Measurements from ENCODE around the gene TCEA2.

The TCEA2 gene

GRCh38 chr20:64056889-64057627 lies 5.9 kb upstream of the TCEA2 start:
- no peak for DNase-seq
- Histone ChIP-seq H3K27ac (ENCODE audit: insufficient read depth, low read length, poor library complexity, severe bottlenecking) (no peak overlapping the region), H3K4me3 (ENCODE audit: insufficient read depth, low read depth, low read length, poor library complexity, severe bottlenecking) (peak overlapping the region; percentile 24)

GRCh38 chr20:64057628-64058498 lies 5.1 kb upstream of the TCEA2 start:
- Histone ChIP-seq H3K9me3 (ENCODE audit: control insufficient read depth, low read length) (no peaks in the 10 kb centered on the region), H3K27ac (ENCODE audit: insufficient read depth, low read length, poor library complexity, severe bottlenecking) (no peak overlapping the region), H3K4me3 (ENCODE audit: insufficient read depth, low read depth, low read length, poor library complexity, severe bottlenecking) (peak overlapping the region; percentile 24), H3K27me3 (replicated peaks; ENCODE audit: control insufficient read depth, insufficient read depth, low read length, poor library complexity, severe bottlenecking) (peaks cover 4% of the 10 kb centered on the region), H3K4me1 (ENCODE audit: control insufficient read depth, insufficient read depth, low read length, poor library complexity, severe bottlenecking) (peaks cover 16% of the 10 kb centered on the region), H3K36me3 (ENCODE audit: control insufficient read depth, insufficient read depth, low read length) (no peaks in the 10 kb centered on the region)
- peak; percentile 44 to 62 (median 58) for DNase-seq

More at GRCh38 chr20:64056889-64057627, 5.9 kb upstream of the TCEA2 start:
- Histone ChIP-seq H3K9me3 (ENCODE audit: control insufficient read depth, low read length) (no peaks in the 10 kb centered on the region), H3K36me3 (ENCODE audit: control insufficient read depth, insufficient read depth, low read length) (no peaks in the 10 kb centered on the region), H3K27me3 (replicated peaks; ENCODE audit: control insufficient read depth, insufficient read depth, low read length, poor library complexity, severe bottlenecking) (peaks cover 10% of the 10 kb centered on the region), H3K4me1 (ENCODE audit: control insufficient read depth, insufficient read depth, low read length, poor library complexity, severe bottlenecking) (peaks cover 13% of the 10 kb centered on the region)

- peaks cover 4% of the 10 kb centered on the region for H3K27me3 ChIP-seq (replicated peaks; ENCODE audit: control insufficient read depth, insufficient read depth, low read length, poor library complexity, severe bottlenecking)
- H3K4me3 ChIP-seq (ENCODE audit: insufficient read depth, low read depth, low read length, poor library complexity, severe bottlenecking): no peak overlapping the region
- no peaks in the 10 kb centered on the region for H3K9me3 ChIP-seq (ENCODE audit: control insufficient read depth, low read length)
- peaks cover 21% of the 10 kb centered on the region for H3K4me1 ChIP-seq (ENCODE audit: control insufficient read depth, insufficient read depth, low read length, poor library complexity, severe bottlenecking)
- H3K36me3 ChIP-seq (ENCODE audit: control insufficient read depth, insufficient read depth, low read length): no peaks in the 10 kb centered on the region
- no peak for DNase-seq
- H3K27ac ChIP-seq (ENCODE audit: insufficient read depth, low read length, poor library complexity, severe bottlenecking): no peak overlapping the region
Measured at GRCh38 chr20:64058536-64058935, 4.5 kb upstream of the TCEA2 start.

GRCh38 chr20:64062276-64062595 lies 762 bp upstream of the TCEA2 start:
- Histone ChIP-seq H3K4me3 (ENCODE audit: insufficient read depth, low read depth, low read length, poor library complexity, severe bottlenecking) (no peak overlapping the region), H3K27me3 (replicated peaks; ENCODE audit: control insufficient read depth, insufficient read depth, low read length, poor library complexity, severe bottlenecking) (no peaks in the 10 kb centered on the region), H3K9me3 (ENCODE audit: control insufficient read depth, low read length) (no peaks in the 10 kb centered on the region), H3K36me3 (ENCODE audit: control insufficient read depth, insufficient read depth, low read length) (no peaks in the 10 kb centered on the region), H3K4me1 (ENCODE audit: control insufficient read depth, insufficient read depth, low read length, poor library complexity, severe bottlenecking) (peaks cover 50% of the 10 kb centered on the region), H3K27ac (ENCODE audit: insufficient read depth, low read length, poor library complexity, severe bottlenecking) (peak overlapping the region; percentile 51)
- no peak for DNase-seq

- H3K27me3 ChIP-seq (replicated peaks; ENCODE audit: control insufficient read depth, insufficient read depth, low read length, poor library complexity, severe bottlenecking): no peaks in the 10 kb centered on the region
- peak overlapping the region; percentile 69 for H3K4me3 ChIP-seq (ENCODE audit: insufficient read depth, low read depth, low read length, poor library complexity, severe bottlenecking)
- no peaks in the 10 kb centered on the region for H3K9me3 ChIP-seq (ENCODE audit: control insufficient read depth, low read length)
- peak overlapping the region; percentile 51 for H3K27ac ChIP-seq (ENCODE audit: insufficient read depth, low read length, poor library complexity, severe bottlenecking)
- H3K36me3 ChIP-seq (ENCODE audit: control insufficient read depth, insufficient read depth, low read length): no peaks in the 10 kb centered on the region
- no peak for DNase-seq
- H3K4me1 ChIP-seq (ENCODE audit: control insufficient read depth, insufficient read depth, low read length, poor library complexity, severe bottlenecking): peaks cover 51% of the 10 kb centered on the region
Measured at GRCh38 chr20:64063389-64064144, 569 bp downstream of the TCEA2 start.

GRCh38 chr20:64064145-64064698 lies 1.2 kb downstream of the TCEA2 start:
- Histone ChIP-seq H3K27ac (ENCODE audit: insufficient read depth, low read length, poor library complexity, severe bottlenecking) (no peak overlapping the region), H3K36me3 (ENCODE audit: control insufficient read depth, insufficient read depth, low read length) (no peaks in the 10 kb centered on the region), H3K27me3 (replicated peaks; ENCODE audit: control insufficient read depth, insufficient read depth, low read length, poor library complexity, severe bottlenecking) (no peaks in the 10 kb centered on the region), H3K4me1 (ENCODE audit: control insufficient read depth, insufficient read depth, low read length, poor library complexity, severe bottlenecking) (peaks cover 51% of the 10 kb centered on the region), H3K4me3 (ENCODE audit: insufficient read depth, low read depth, low read length, poor library complexity, severe bottlenecking) (no peak overlapping the region), H3K9me3 (ENCODE audit: control insufficient read depth, low read length) (no peaks in the 10 kb centered on the region)
- no peak for DNase-seq

- Histone ChIP-seq H3K9me3 (ENCODE audit: control insufficient read depth, low read length) (no peaks in the 10 kb centered on the region), H3K27ac (ENCODE audit: insufficient read depth, low read length, poor library complexity, severe bottlenecking) (peak overlapping the region; percentile 21), H3K4me1 (ENCODE audit: control insufficient read depth, insufficient read depth, low read length, poor library complexity, severe bottlenecking) (peaks cover 51% of the 10 kb centered on the region), H3K27me3 (replicated peaks; ENCODE audit: control insufficient read depth, insufficient read depth, low read length, poor library complexity, severe bottlenecking) (no peaks in the 10 kb centered on the region), H3K36me3 (ENCODE audit: control insufficient read depth, insufficient read depth, low read length) (no peaks in the 10 kb centered on the region), H3K4me3 (ENCODE audit: insufficient read depth, low read depth, low read length, poor library complexity, severe bottlenecking) (no peak overlapping the region)
- no peak for DNase-seq
Measured at GRCh38 chr20:64065062-64065973, 2.3 kb downstream of the TCEA2 start.

- Histone ChIP-seq H3K36me3 (ENCODE audit: control insufficient read depth, insufficient read depth, low read length) (no peaks in the 10 kb centered on the region), H3K9me3 (ENCODE audit: control insufficient read depth, low read length) (no peaks in the 10 kb centered on the region), H3K27ac (ENCODE audit: insufficient read depth, low read length, poor library complexity, severe bottlenecking) (peak overlapping the region; percentile 21), H3K4me3 (ENCODE audit: insufficient read depth, low read depth, low read length, poor library complexity, severe bottlenecking) (no peak overlapping the region), H3K4me1 (ENCODE audit: control insufficient read depth, insufficient read depth, low read length, poor library complexity, severe bottlenecking) (peaks cover 51% of the 10 kb centered on the region), H3K27me3 (replicated peaks; ENCODE audit: control insufficient read depth, insufficient read depth, low read length, poor library complexity, severe bottlenecking) (no peaks in the 10 kb centered on the region)
- peak; percentile 45 to 57 (median 52) for DNase-seq
Measured at GRCh38 chr20:64065974-64066343, 3.0 kb downstream of the TCEA2 start.

- no peaks in the 10 kb centered on the region for H3K27me3 ChIP-seq (replicated peaks; ENCODE audit: control insufficient read depth, insufficient read depth, low read length, poor library complexity, severe bottlenecking)
- H3K27ac ChIP-seq (ENCODE audit: insufficient read depth, low read length, poor library complexity, severe bottlenecking): peak overlapping the region; percentile 3
- H3K4me3 ChIP-seq (ENCODE audit: insufficient read depth, low read depth, low read length, poor library complexity, severe bottlenecking): no peak overlapping the region
- no peaks in the 10 kb centered on the region for H3K9me3 ChIP-seq (ENCODE audit: control insufficient read depth, low read length)
- DNase-seq: no peak
- peaks cover 51% of the 10 kb centered on the region for H3K4me1 ChIP-seq (ENCODE audit: control insufficient read depth, insufficient read depth, low read length, poor library complexity, severe bottlenecking)
- H3K36me3 ChIP-seq (ENCODE audit: control insufficient read depth, insufficient read depth, low read length): peaks cover 4% of the 10 kb centered on the region
Measured at GRCh38 chr20:64067005-64067632, 4.1 kb downstream of the TCEA2 start.

Measured in effector memory CD4-positive, alpha-beta T cell (primary cell).